GM23338 (cell line): ENCODE data around the gene FTO. TPM values are rescaled to one million over a fixed set of nuclear protein-coding genes. Genes with fewer than 3 reads are reported as not detected.

Source experiments
- ATAC-seq: fragments of 200-7000 bp; cut with Tn5 transposase; 3 replicates; pipeline ENCODE4 v1.9.1; 2020
- DNase-seq: peaks from one replicate; pipeline ENCODE4 v3.0.0-alpha.2; 2015; ENCODE audit warnings: low spot score
- H2AFZ ChIP-seq: fragments of 200-600 bp; sonication (generic); 2 replicates; pipeline ENCODE4 v1.8.0; 2016; ENCODE audit warnings: antibody characterized with exemption, mild to moderate bottlenecking, moderate library complexity
- H3F3A ChIP-seq: fragments of 200-600 bp; sonication (generic); replicated peaks from 2 replicates; pipeline ENCODE4 v1.8.0; 2017; ENCODE audit warnings: antibody characterized with exemption, mixed run types, low read depth
- H3K27ac ChIP-seq: fragments of 200-600 bp; sonication (generic); 2 replicates; pipeline ENCODE4 v1.6.1; 2016; ENCODE audit warnings: low read depth
- H3K27me3 ChIP-seq: fragments of 200-600 bp; sonication (generic); 2 replicates; pipeline ENCODE4 v1.8.0; 2016; ENCODE audit warnings: mild to moderate bottlenecking, mixed run types, moderate library complexity; ENCODE audit not compliant: insufficient read depth
- H3K36me3 ChIP-seq: fragments of 200-600 bp; sonication (generic); 2 replicates; pipeline ENCODE4 v1.8.0; 2016; ENCODE audit warnings: mild to moderate bottlenecking; ENCODE audit not compliant: insufficient read depth
- H3K4me1 ChIP-seq: fragments of 200-600 bp; sonication (generic); 2 replicates; pipeline ENCODE4 v1.8.0; 2016; ENCODE audit warnings: mild to moderate bottlenecking, moderate library complexity; ENCODE audit not compliant: insufficient read depth
- H3K4me2 ChIP-seq: fragments of 200-600 bp; sonication (generic); 2 replicates; pipeline ENCODE4 v1.7.1; 2017; ENCODE audit warnings: mixed run types
- H3K4me3 ChIP-seq: fragments of 200-600 bp; sonication (generic); 2 replicates; pipeline ENCODE4 v1.6.1; 2016; ENCODE audit warnings: mixed run types
- H3K79me2 ChIP-seq: fragments of 200-600 bp; sonication (generic); replicated peaks from 2 replicates; pipeline ENCODE4 v1.8.0; 2017; ENCODE audit warnings: mild to moderate bottlenecking; ENCODE audit not compliant: insufficient read depth
- H3K9me2 ChIP-seq: fragments of 200-600 bp; sonication (generic); 2 replicates; pipeline ENCODE4 v1.8.0; 2017; ENCODE audit not compliant: insufficient read depth
- H4K20me1 ChIP-seq: fragments of 200-600 bp; sonication (generic); replicated peaks from 2 replicates; pipeline ENCODE4 v1.8.0; 2017; ENCODE audit warnings: mild to moderate bottlenecking; ENCODE audit not compliant: insufficient read depth
- H3K27ac Mint-ChIP-seq: 2 replicates; pipeline ENCODE4 v1.8.0; 2020; ENCODE audit warnings: inconsistent platforms, mild to moderate bottlenecking, moderate library complexity, mixed read lengths
- H3K27me3 Mint-ChIP-seq: 3 replicates; pipeline ENCODE4 v1.8.0; 2022; ENCODE audit warnings: low read depth, mild to moderate bottlenecking, moderate library complexity, mixed read lengths, inconsistent platforms; ENCODE audit not compliant: insufficient read depth, poor library complexity
- H3K36me3 Mint-ChIP-seq: 3 replicates; pipeline ENCODE4 v1.8.0; 2021; ENCODE audit warnings: low read depth, mild to moderate bottlenecking, inconsistent platforms, moderate library complexity, mixed read lengths
- H3K4me1 Mint-ChIP-seq: 3 replicates; pipeline ENCODE4 v1.8.0; 2020; ENCODE audit warnings: mild to moderate bottlenecking, inconsistent platforms, mixed read lengths
- H3K4me3 Mint-ChIP-seq: 3 replicates; pipeline ENCODE4 v1.8.0; 2021; ENCODE audit warnings: moderate library complexity, mild to moderate bottlenecking, inconsistent platforms, mixed read lengths
- H3K9me3 Mint-ChIP-seq: 3 replicates; pipeline ENCODE4 v1.8.0; 2020; ENCODE audit warnings: moderate library complexity, mild to moderate bottlenecking, inconsistent platforms, mixed read lengths
- CREB1 ChIP-seq: fragments of 250-450 bp; sonication (Bioruptor Pico); IDR thresholded peaks from 2 replicates; pipeline ENCODE4 v1.5.0; 2020; ENCODE audit warnings: low read depth, mild to moderate bottlenecking, moderate library complexity
- ETS1 ChIP-seq: IDR thresholded peaks from 2 replicates; pipeline ENCODE4 v1.6.1; 2016; ENCODE audit warnings: antibody characterized with exemption
- EZH2 ChIP-seq: fragments of 200-600 bp; sonication (generic); IDR thresholded peaks from one replicate; pipeline ENCODE4 v1.8.0; 2017; ENCODE audit warnings: antibody characterized with exemption, mild to moderate bottlenecking, low read depth; ENCODE audit not compliant: unreplicated experiment
- EZH2phosphoT487 ChIP-seq: fragments of 200-600 bp; sonication (generic); IDR thresholded peaks from one replicate; pipeline ENCODE4 v1.8.1; 2018; ENCODE audit warnings: antibody characterized with exemption; ENCODE audit not compliant: unreplicated experiment
- JUNB ChIP-seq: IDR thresholded peaks from one replicate; pipeline ENCODE4 v1.6.1; 2016; ENCODE audit warnings: antibody characterized with exemption; ENCODE audit not compliant: unreplicated experiment
- NANOG ChIP-seq: IDR thresholded peaks from 2 replicates; pipeline ENCODE4 v1.6.1; 2016; ENCODE audit warnings: antibody characterized with exemption, borderline replicate concordance
- POLR2AphosphoS5 ChIP-seq: IDR thresholded peaks from 2 replicates; pipeline ENCODE4 v1.6.1; 2016; ENCODE audit warnings: antibody characterized with exemption, low read depth
- STAT1 ChIP-seq: IDR thresholded peaks from one replicate; pipeline ENCODE4 v1.6.1; 2016; ENCODE audit warnings: antibody characterized with exemption; ENCODE audit not compliant: unreplicated experiment
- ZNF331 ChIP-seq: fragments of 250-450 bp; sonication (Bioruptor Pico); IDR thresholded peaks from 2 replicates; pipeline ENCODE4 v1.5.0; 2020; ENCODE audit warnings: low read depth, mild to moderate bottlenecking, moderate library complexity
- ZNF462 ChIP-seq: fragments of 250-450 bp; sonication (Bioruptor Pico); IDR thresholded peaks from 2 replicates; pipeline ENCODE4 v1.5.0; 2020; ENCODE audit warnings: mild to moderate bottlenecking, moderate library complexity
- polyA plus RNA-seq: library from polyadenylated mRNA; unstranded; fragments of >200 nt; fragmentation: Nextera tagmentation; extraction: Ambion mirVana; gene quantifications from 2 replicates; pipeline ENCODE4 v1.2.1, GENCODE V29; 2016
- total RNA-seq: library from RNA; depleted of rRNA; stranded (reverse); fragments of >200 nt; shearing (Covaris generic); gene quantifications from 2 replicates; pipeline ENCODE4 v1.2.3, GENCODE V29; 2014
- TF ChIP-seq, protein P1 (sequence below): IDR thresholded peaks from one replicate; pipeline ENCODE4 v1.6.1; 2018; ENCODE audit warnings: antibody characterized with exemption; ENCODE audit not compliant: unreplicated experiment
- TF ChIP-seq, protein P2 (sequence below), 2 experiments: fragments of 200-600 bp in 1 of 2; sonication (generic) in 1 of 2; conservative IDR thresholded peaks; 2 replicates each; pipeline versions ENCODE4 v1.5.1 to v1.6.1; 2016 to 2017; ENCODE audit warnings: antibody characterized with exemption in 2 of 2, low read depth in 2 of 2, mild to moderate bottlenecking in 2 of 2, moderate library complexity in 1 of 2

FTO gene
- total and polyA plus RNA-seq, 2 experiments from 2014 or later = 17.7 to 69.6 TPM

- TF ChIP-seq EZH2 (no peak), ETS1 (no peak)
Measured at GRCh38 chr16:53707671-53708070, 3.7 kb downstream of the FTO start (continued).

GRCh38 chr16:53708490-53708889 is 4.5 kb downstream of the FTO start:
- Mint-ChIP-seq H3K27ac (no peak overlapping the region), H3K9me3 (no peaks in the 10 kb centered on the region; the same call in 2 of the 3 replicates), H3K4me3 (no peak overlapping the region), H3K4me1 (peaks cover 5% of the 10 kb centered on the region), H3K36me3 (no peaks in the 10 kb centered on the region), H3K27me3 (peaks cover 4% of the 10 kb centered on the region)
- H2AFZ ChIP-seq = no peak overlapping the region
- no peak overlapping the region for H3K27ac ChIP-seq
- H3K36me3 ChIP-seq = no peaks in the 10 kb centered on the region
- no peak overlapping the region for H3K4me3 ChIP-seq
- no peaks in the 10 kb centered on the region for H3K9me2 ChIP-seq
- H3K4me1 ChIP-seq = peaks cover 4% of the 10 kb centered on the region
- peaks cover 65% of the 10 kb centered on the region for H3K79me2 ChIP-seq
- H3K27me3 ChIP-seq = no peaks in the 10 kb centered on the region
- no peak for DNase-seq
- H3K4me2 ChIP-seq = no peak overlapping the region
- no peak for ATAC-seq
- no peaks in the 10 kb centered on the region for H3F3A ChIP-seq
- no peaks in the 10 kb centered on the region; the same call in 1 of the 2 replicates for H4K20me1 ChIP-seq
- no peak for TF ChIP-seq STAT1
- no peak for TF ChIP-seq NANOG
- TF ChIP-seq POLR2AphosphoS5 = no peak
- TF ChIP-seq ETS1 = no peak
- TF ChIP-seq ZNF462 (CRISPR knock-in tag) = no peak
- TF ChIP-seq, protein P1, sequence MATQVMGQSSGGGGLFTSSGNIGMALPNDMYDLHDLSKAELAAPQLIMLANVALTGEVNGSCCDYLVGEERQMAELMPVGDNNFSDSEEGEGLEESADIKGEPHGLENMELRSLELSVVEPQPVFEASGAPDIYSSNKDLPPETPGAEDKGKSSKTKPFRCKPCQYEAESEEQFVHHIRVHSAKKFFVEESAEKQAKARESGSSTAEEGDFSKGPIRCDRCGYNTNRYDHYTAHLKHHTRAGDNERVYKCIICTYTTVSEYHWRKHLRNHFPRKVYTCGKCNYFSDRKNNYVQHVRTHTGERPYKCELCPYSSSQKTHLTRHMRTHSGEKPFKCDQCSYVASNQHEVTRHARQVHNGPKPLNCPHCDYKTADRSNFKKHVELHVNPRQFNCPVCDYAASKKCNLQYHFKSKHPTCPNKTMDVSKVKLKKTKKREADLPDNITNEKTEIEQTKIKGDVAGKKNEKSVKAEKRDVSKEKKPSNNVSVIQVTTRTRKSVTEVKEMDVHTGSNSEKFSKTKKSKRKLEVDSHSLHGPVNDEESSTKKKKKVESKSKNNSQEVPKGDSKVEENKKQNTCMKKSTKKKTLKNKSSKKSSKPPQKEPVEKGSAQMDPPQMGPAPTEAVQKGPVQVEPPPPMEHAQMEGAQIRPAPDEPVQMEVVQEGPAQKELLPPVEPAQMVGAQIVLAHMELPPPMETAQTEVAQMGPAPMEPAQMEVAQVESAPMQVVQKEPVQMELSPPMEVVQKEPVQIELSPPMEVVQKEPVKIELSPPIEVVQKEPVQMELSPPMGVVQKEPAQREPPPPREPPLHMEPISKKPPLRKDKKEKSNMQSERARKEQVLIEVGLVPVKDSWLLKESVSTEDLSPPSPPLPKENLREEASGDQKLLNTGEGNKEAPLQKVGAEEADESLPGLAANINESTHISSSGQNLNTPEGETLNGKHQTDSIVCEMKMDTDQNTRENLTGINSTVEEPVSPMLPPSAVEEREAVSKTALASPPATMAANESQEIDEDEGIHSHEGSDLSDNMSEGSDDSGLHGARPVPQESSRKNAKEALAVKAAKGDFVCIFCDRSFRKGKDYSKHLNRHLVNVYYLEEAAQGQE = no peak
- TF ChIP-seq, protein P2, sequence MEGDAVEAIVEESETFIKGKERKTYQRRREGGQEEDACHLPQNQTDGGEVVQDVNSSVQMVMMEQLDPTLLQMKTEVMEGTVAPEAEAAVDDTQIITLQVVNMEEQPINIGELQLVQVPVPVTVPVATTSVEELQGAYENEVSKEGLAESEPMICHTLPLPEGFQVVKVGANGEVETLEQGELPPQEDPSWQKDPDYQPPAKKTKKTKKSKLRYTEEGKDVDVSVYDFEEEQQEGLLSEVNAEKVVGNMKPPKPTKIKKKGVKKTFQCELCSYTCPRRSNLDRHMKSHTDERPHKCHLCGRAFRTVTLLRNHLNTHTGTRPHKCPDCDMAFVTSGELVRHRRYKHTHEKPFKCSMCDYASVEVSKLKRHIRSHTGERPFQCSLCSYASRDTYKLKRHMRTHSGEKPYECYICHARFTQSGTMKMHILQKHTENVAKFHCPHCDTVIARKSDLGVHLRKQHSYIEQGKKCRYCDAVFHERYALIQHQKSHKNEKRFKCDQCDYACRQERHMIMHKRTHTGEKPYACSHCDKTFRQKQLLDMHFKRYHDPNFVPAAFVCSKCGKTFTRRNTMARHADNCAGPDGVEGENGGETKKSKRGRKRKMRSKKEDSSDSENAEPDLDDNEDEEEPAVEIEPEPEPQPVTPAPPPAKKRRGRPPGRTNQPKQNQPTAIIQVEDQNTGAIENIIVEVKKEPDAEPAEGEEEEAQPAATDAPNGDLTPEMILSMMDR (conservative IDR thresholded peaks at IDR 0.05; ENCODE audit: low read depth in 2 of 2) = no peak
- no peak for TF ChIP-seq ZNF331 (CRISPR knock-in tag)
- no peak for TF ChIP-seq JUNB
- no peak for TF ChIP-seq EZH2
- no peak for TF ChIP-seq EZH2phosphoT487
- no peak for TF ChIP-seq CREB1 (CRISPR knock-in tag)
